NCI-H2081 treated with DMSO at 0.1 percent for 48 hours (cell line): Measurements from ENCODE around the gene STON1.
"Not testable (repeated sequence)": the region's sequence is repeated elsewhere in the genome, so short reads cannot be mapped to it uniquely, and the experiment has no call there.

Experiments used
- DNase-seq: peaks from one replicate; lab custom pipeline; 2025; lab: John Stamatoyannopoulos, UW

Gene STON1, protein sequence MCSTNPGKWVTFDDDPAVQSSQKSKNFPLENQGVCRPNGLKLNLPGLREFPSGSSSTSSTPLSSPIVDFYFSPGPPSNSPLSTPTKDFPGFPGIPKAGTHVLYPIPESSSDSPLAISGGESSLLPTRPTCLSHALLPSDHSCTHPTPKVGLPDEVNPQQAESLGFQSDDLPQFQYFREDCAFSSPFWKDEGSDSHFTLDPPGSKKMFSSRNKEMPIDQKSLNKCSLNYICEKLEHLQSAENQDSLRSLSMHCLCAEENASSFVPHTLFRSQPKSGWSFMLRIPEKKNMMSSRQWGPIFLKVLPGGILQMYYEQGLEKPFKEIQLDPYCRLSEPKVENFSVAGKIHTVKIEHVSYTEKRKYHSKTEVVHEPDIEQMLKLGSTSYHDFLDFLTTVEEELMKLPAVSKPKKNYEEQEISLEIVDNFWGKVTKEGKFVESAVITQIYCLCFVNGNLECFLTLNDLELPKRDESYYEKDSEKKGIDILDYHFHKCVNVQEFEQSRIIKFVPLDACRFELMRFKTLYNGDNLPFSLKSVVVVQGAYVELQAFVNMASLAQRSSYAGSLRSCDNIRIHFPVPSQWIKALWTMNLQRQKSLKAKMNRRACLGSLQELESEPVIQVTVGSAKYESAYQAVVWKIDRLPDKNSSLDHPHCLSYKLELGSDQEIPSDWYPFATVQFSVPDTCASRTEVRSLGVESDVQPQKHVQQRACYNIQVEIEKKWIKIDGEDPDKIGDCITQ

GRCh38 chr2:48530033-48530811 is at the start of gene STON1:
Gene STON1 (plus strand): TSS chr2:48530154. CDS start chr2:48580634, 50,480 bp downstream.
- DNase-seq, result no peak

DNA sequence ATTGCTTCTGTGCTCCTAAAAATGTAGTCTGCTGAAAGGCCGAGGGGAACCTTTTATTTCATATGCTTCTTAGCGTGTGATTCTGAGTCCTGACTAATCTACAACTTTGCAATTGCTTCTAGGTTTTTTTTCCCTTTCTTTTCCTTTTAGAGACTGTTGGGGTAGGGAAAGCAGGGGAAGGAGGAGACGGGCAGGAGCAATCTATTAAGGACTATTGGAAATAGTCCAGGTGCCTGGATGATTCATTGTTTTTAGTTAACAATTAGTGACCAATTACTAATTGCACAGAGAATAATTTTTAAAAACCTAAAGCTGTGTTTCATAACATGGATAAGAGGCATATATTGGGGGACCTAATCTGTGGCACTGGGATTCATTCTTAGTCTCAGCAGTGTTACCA is 49.4 kb upstream of the STON1 start:
- no peak for DNase-seq

DNA sequence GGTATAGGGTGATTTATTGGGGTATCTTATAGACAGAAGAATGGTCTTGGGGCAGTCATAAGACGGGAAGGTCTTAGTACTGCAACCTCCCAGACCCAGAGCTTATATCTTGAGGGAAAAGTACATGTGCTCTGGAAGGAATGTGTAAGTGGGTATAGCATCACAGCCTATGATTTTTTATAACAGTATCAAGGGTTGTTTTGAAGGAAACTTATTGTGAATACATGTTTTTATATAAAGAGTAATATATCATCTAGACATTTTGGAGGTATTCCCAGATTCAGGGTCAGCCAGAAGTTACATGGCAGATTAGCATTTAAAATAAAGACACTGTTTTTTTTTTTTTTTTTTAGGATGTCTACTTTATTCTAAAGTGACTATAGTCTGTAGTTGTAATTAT is 47.6 kb upstream of the STON1 start:
- no peak for DNase-seq

GRCh38 chr2:48482769-48483168 is 47.2 kb upstream of the STON1 start:
- no peak for DNase-seq

DNA sequence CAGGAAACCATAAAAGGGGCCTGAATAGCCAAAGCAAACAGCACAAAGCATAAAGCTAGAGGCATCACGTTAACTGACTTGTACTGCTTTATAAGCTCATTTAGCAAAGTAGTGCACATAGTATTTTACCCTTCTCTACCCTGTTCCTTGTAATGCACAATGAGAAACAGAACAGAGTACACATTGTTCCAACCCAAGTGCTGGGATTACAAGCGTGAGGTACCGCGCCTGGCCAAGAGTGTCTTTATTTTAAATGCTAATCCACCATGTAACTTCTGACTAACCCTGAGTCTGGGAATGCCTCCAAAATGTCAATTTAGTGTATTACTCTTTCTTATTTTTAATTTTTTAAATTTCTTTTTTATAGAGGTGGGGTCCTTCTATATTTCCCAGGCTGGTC is 46.4 kb upstream of the STON1 start:
- no peak for DNase-seq

GRCh38 chr2:48483916-48484315 is 46.0 kb upstream of the STON1 start:
- no peak for DNase-seq

DNA sequence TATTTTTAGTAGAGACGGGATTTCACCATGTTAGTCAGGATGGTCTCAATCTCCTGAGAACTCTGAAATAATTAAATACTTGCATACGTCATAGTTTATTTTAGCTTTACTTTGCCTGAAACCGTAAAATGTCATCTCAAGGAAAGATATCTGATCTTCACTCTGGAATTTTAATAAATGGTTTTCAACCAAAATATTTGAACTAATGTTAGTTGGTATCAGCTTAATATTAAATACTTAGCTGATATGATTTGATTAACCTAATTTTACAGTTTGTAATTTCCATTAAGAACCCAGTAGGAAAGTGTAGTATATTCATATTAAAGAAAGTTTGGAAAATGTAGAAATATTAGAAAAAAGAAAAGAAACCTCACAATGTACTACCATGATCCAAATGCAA is 41.4 kb upstream of the STON1 start:
- no peak for DNase-seq

GRCh38 chr2:48496849-48497248 is 33.1 kb upstream of the STON1 start:
- no peak for DNase-seq

DNA sequence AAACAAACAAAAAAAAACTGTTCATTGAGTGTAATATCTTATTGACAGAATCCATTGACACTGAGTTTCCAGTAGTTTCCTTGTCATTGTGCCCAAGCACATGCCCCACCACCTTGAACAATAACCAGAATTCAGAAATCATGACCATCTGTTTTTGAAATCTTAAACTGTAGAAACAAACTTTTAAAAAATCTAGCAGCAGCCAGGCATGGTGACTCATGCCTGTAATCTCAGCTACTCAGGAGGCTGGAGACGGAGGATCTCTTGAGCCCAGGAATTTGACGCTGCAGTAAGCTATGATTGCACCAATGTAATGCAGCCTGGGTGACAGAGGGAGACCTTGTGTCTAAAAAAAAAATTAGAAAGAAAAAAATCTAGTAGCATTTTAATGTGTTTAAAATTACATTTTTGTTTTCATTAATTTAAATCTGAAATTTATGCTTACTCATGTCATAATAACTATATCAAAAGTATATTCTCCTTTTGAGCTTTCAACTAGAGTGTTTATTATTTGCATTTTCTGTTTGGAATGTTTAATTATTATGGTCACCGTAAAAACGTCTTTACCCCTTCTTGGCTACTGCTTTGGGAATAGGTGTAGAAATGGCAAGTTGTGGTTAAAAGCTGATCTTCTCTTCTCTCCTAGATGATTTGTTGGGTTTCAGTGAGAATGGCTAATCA is 25.2 kb upstream of the STON1 start:
- no peak for DNase-seq

DNA sequence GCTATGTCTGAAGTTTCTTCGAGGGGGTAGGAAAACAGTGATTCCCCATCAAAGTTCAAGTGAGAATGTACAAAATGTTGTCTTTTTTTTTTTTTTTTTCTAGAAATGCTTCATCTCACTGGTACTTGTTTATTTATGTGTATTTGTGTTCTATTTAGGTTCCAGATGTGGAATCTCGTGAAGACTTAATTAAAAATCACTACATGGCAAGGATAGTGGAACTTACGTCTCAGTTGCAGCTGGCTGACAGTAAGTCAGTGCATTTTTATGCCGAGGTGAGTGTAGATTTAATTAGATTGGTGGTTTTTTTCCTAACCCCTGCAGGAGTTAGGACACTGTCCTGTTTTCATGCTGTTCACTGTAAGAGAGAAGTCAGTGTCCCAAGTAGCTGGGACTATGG is 22.8 kb upstream of the STON1 start:
- no peak for DNase-seq

- DNase-seq, result no peak
Observed at GRCh38 chr2:48508461-48509124, 21.4 kb upstream of the STON1 start.

DNA sequence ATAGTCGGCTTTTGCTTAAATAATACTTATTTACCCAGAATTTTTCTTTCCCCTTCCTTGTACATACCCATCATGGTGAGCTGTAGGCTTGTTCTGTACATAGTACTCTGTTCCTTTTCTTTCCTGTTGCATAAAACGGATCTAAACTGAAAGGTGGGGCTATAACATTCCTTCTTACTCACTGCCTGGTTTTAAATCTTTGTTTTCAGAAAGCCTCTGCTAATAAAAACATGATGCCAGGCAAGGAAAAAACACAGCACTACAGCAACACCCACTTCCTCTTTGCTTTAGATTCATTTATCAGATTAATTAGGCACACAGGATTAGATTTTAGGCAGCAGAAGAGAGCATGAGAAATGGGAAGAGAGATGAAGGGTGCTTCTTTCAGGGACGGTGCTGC is 19.6 kb upstream of the STON1 start:
- DNase-seq, result no peak

DNA sequence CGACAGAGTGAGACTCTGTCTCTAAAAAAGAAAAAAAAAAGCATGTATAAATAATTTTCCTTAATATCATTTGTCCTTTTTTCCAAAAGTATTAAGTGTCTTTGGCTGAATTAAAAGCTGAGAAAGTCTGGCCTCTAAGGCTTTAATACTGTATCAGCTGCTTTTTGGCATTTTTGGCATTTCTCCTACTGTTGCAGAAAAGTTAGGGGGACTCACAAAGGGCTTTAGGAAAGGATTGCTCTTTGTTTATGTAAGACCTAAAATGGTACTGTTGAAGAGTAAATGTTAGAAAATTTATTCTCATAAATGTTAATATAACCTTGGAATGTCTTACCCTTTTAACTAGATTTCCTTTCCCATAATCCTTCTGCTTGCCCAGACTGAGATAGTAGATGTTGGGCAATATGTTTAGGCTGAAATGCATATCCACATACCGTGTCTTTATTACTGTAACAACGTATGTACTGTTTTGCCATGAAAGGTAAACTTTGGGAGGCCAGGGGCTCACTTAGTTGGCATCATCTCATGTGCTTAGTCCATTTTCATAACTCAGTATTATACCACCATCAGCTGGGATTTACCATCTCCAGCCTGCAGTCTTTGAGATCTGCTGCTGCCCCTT is 18.0 kb upstream of the STON1 start:
- no peak for DNase-seq

- no peak for DNase-seq
Observed at GRCh38 chr2:48512571-48512970, 17.4 kb upstream of the STON1 start.

DNA sequence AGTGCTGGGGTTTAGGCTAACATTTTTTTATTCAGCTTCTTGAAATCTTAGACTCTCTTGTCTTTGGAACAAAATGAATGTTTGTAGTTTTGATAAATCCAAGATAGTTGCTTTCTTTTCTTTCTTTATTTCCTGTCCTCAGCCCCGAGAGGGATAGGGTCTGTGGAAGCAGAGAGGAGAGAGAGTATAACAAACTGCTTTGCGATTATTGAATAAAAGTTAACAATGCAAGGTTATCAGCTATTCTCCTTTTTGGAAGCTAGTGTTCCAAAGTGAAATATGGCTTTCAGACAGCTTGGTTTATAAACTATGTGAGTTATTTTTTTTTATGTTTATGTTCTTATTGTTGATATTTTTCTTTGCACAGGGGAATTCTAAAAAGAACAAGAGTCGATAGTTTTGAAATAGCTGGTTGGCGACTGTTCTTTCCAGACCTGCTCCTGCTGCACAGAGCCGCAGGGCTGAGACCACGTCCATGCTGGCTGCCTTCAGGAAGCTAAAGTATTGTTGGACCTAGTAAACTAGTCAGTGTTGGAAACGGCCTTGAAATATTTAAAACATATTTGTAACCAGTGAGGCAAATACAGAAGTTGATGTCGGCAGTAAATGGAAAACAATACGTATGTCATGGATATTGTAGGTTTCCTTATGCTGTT is 15.5 kb upstream of the STON1 start:
- no peak for DNase-seq

- no peak for DNase-seq
Observed at GRCh38 chr2:48515513-48515985, 14.4 kb upstream of the STON1 start.

DNA sequence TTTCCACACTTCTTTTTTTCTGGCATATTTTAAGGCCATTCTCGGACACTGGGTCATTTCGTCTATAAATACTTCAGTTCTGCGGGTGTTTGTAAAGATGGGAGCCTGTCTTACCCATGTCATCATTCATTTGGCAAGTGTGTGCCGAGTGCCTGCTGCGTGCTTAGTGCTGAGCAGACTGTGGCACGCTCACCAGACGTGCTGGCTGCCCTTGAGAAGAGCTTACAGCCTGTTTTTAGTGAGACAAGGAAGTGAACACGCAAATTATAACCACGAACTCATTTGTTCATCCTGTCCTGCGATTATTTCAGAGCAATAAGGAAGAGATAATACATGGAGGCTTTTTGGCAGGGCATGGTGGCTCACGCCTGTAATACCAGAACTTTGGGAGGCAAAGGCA is 10.4 kb upstream of the STON1 start:
- DNase-seq, result no peak

GRCh38 chr2:48524756-48525155 is 5.2 kb upstream of the STON1 start:
- not testable (repeated sequence) for DNase-seq

- no peak for DNase-seq
Observed at GRCh38 chr2:48525269-48525943, 4.5 kb upstream of the STON1 start.
